GM23338 (cell line): Measurements from ENCODE around the gene GFRA4.

Source experiments
- TF ChIP-seq, protein P1 (sequence below), 2 experiments: fragments of 200-600 bp in 1 of 2; sonication (generic) in 1 of 2; conservative IDR thresholded peaks; 2 replicates each; pipeline versions ENCODE4 v1.5.1 to v1.6.1; 2016 to 2017; ENCODE audit warnings: antibody characterized with exemption in 2 of 2, low read depth in 2 of 2, mild to moderate bottlenecking in 2 of 2, moderate library complexity in 1 of 2
- TF ChIP-seq, protein P2 (sequence below): IDR thresholded peaks from one replicate; pipeline ENCODE4 v1.6.1; 2018; ENCODE audit warnings: antibody characterized with exemption; ENCODE audit not compliant: unreplicated experiment

DNA sequence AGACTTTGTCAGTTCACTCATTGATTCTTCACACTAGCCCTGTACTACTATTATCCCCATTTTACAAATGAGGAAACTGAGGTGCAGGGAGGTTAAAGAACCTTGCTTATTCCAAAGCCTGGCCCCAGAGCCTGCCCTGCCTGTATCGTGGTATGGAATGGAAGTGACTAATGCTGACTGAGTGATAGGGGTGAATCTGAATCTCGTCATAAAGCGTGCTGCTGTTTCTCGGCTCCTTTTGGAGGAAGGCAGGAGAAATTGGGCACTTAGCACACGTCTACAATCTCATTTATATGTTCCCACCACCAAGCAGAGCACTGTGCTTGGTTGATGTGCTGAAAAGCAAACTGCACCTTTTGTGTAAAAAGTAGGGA, 17.1 kb downstream of the GFRA4 start:
- TF ChIP-seq, protein P1, sequence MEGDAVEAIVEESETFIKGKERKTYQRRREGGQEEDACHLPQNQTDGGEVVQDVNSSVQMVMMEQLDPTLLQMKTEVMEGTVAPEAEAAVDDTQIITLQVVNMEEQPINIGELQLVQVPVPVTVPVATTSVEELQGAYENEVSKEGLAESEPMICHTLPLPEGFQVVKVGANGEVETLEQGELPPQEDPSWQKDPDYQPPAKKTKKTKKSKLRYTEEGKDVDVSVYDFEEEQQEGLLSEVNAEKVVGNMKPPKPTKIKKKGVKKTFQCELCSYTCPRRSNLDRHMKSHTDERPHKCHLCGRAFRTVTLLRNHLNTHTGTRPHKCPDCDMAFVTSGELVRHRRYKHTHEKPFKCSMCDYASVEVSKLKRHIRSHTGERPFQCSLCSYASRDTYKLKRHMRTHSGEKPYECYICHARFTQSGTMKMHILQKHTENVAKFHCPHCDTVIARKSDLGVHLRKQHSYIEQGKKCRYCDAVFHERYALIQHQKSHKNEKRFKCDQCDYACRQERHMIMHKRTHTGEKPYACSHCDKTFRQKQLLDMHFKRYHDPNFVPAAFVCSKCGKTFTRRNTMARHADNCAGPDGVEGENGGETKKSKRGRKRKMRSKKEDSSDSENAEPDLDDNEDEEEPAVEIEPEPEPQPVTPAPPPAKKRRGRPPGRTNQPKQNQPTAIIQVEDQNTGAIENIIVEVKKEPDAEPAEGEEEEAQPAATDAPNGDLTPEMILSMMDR (conservative IDR thresholded peaks at IDR 0.05; ENCODE audit: low read depth in 2 of 2), result no peak
- TF ChIP-seq, protein P2, sequence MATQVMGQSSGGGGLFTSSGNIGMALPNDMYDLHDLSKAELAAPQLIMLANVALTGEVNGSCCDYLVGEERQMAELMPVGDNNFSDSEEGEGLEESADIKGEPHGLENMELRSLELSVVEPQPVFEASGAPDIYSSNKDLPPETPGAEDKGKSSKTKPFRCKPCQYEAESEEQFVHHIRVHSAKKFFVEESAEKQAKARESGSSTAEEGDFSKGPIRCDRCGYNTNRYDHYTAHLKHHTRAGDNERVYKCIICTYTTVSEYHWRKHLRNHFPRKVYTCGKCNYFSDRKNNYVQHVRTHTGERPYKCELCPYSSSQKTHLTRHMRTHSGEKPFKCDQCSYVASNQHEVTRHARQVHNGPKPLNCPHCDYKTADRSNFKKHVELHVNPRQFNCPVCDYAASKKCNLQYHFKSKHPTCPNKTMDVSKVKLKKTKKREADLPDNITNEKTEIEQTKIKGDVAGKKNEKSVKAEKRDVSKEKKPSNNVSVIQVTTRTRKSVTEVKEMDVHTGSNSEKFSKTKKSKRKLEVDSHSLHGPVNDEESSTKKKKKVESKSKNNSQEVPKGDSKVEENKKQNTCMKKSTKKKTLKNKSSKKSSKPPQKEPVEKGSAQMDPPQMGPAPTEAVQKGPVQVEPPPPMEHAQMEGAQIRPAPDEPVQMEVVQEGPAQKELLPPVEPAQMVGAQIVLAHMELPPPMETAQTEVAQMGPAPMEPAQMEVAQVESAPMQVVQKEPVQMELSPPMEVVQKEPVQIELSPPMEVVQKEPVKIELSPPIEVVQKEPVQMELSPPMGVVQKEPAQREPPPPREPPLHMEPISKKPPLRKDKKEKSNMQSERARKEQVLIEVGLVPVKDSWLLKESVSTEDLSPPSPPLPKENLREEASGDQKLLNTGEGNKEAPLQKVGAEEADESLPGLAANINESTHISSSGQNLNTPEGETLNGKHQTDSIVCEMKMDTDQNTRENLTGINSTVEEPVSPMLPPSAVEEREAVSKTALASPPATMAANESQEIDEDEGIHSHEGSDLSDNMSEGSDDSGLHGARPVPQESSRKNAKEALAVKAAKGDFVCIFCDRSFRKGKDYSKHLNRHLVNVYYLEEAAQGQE, result no peak
